ENCODE results near the gene PGPEP1. TPM values are rescaled to one million over a fixed set of nuclear protein-coding genes. Genes with fewer than 3 reads are reported as not detected.

The PGPEP1 gene
- total and polyA plus RNA-seq, 10 of the 15 experiments (the other 5 are each of a cell fraction or from before 2014, with no cell fraction given): 13.8 to 39.4 (median 17.0) TPM

GRCh38 chr19:18415178-18415867 is 74.9 kb downstream of the PGPEP1 start (continued):
- TF ChIP-seq RELB (IDR thresholded peaks at IDR 0.05; ENCODE audit: low read depth) (0 out of 2 replicates have a peak, but pooled peaks have one; percentile 12), RAD21 (IDR thresholded peaks at IDR 0.05; ENCODE audit: insufficient read depth, low read depth, low read length) (no peak), CBFB (IDR thresholded peaks at IDR 0.05; ENCODE audit: low read depth) (no peak), POU2F2 (IDR thresholded peaks at IDR 0.05; ENCODE audit: borderline replicate concordance, low read depth, low read length) (no peak), IKZF1 (conservative IDR thresholded peaks at IDR 0.05) (peak; percentile 68), MXI1 (IDR thresholded peaks at IDR 0.05; ENCODE audit: low read depth, low read length) (no peak), ESRRA (IDR thresholded peaks at IDR 0.05; ENCODE audit: low read length) (no peak), SMAD5 (IDR thresholded peaks at IDR 0.05; ENCODE audit: low read depth) (no peak), CHD4 (IDR thresholded peaks at IDR 0.05) (0 out of 2 replicates have a peak, but pooled peaks have one; percentile 72), MTA2 (IDR thresholded peaks at IDR 0.05; ENCODE audit: low read depth) (0 out of 2 replicates have a peak, but pooled peaks have one; percentile 8), NFXL1 (IDR thresholded peaks at IDR 0.05; ENCODE audit: borderline replicate concordance) (peak; percentile 96), BCL11A (IDR thresholded peaks at IDR 0.05; ENCODE audit: low read depth, low read length) (no peak), CHD1 (IDR thresholded peaks at IDR 0.05; ENCODE audit: low read depth, low read length) (no peak)
